GM23248 (cell line): ENCODE results near the gene SLC48A1.

Experiments
- EZH2 ChIP-seq: fragments of 200-600 bp; sonication (generic); IDR thresholded peaks from 2 replicates; pipeline ENCODE4 v1.6.1; 2018; ENCODE audit warnings: antibody characterized with exemption, mild to moderate bottlenecking; ENCODE audit not compliant: insufficient read depth, poor library complexity, severe bottlenecking
- EZH2phosphoT487 ChIP-seq: fragments of 200-600 bp; sonication (generic); IDR thresholded peaks from 2 replicates; pipeline ENCODE4 v1.6.1; 2018; ENCODE audit warnings: antibody characterized with exemption, moderate library complexity, mild to moderate bottlenecking, low read depth; ENCODE audit not compliant: insufficient read depth

- TF ChIP-seq EZH2 (no peak), EZH2phosphoT487 (no peak)
Observed at GRCh38 chr12:47789141-47789540, 16.1 kb downstream of the SLC48A1 start.
